Endothelial cell (in vitro differentiated cells): Measurements from ENCODE around the gene OXA1L. TPM values are rescaled to one million over a fixed set of nuclear protein-coding genes. Genes with fewer than 3 reads are reported as not detected.
"Not testable (repeated sequence)": the region's sequence is repeated elsewhere in the genome, so short reads cannot be mapped to it uniquely, and the experiment has no call there.

Source experiments
- DNase-seq: peaks from one replicate; pipeline ENCODE4 v3.0.0; 2021; ENCODE audit warnings: low spot score
- H3K27ac Mint-ChIP-seq: one replicate; pipeline ENCODE4 v1.8.0; 2021; ENCODE audit warnings: mixed read lengths, inconsistent platforms; ENCODE audit not compliant: unreplicated experiment
- H3K27me3 Mint-ChIP-seq: one replicate; pipeline ENCODE4 v1.8.0; 2021; ENCODE audit warnings: mild to moderate bottlenecking, moderate library complexity, mixed read lengths, inconsistent platforms; ENCODE audit not compliant: unreplicated experiment
- H3K36me3 Mint-ChIP-seq: one replicate; pipeline ENCODE4 v1.8.0; 2021; ENCODE audit warnings: mild to moderate bottlenecking, low read depth, mixed read lengths, inconsistent platforms; ENCODE audit not compliant: unreplicated experiment
- H3K4me1 Mint-ChIP-seq: one replicate; pipeline ENCODE4 v1.8.0; 2021; ENCODE audit warnings: mild to moderate bottlenecking, mixed read lengths, inconsistent platforms; ENCODE audit not compliant: unreplicated experiment
- H3K4me3 Mint-ChIP-seq: one replicate; pipeline ENCODE4 v1.8.0; 2021; ENCODE audit warnings: mild to moderate bottlenecking, mixed read lengths, inconsistent platforms; ENCODE audit not compliant: unreplicated experiment
- H3K9me3 Mint-ChIP-seq: one replicate; pipeline ENCODE4 v1.8.0; 2021; ENCODE audit warnings: mixed read lengths, inconsistent platforms; ENCODE audit not compliant: unreplicated experiment
- CTCF ChIP-seq: fragments of 200-600 bp; sonication (generic); IDR thresholded peaks from one replicate; pipeline ENCODE4 v1.5.0; 2021; ENCODE audit warnings: antibody characterized with exemption; ENCODE audit not compliant: unreplicated experiment
- long read RNA-seq: library from polyadenylated mRNA; unstranded; transcript quantifications from one replicate; pipeline ENCODE4 v2.0.0, GENCODE V29; 2020; ENCODE audit not compliant: unreplicated experiment
- total RNA-seq: library from RNA; stranded (reverse); fragmentation: NEBNext Ultra II Directional; extraction: Animal tissue kit (Norgen Biotek cat#: 25700); gene quantifications from one replicate; pipeline ENCODE4 v1.2.1, GENCODE V29; 2021; ENCODE audit not compliant: unreplicated experiment

OXA1L gene
- 168 TPM for total RNA-seq
- long read RNA-seq, transcript OXA1L-201 (10 exons, 1,719 nt) = major isoform, 158 of 185 reads
- long read RNA-seq, partial matches to known transcripts = 12 of 185 reads
- long read RNA-seq, other reads (novel, unspliced or antisense) = 15 of 185 reads

DNA sequence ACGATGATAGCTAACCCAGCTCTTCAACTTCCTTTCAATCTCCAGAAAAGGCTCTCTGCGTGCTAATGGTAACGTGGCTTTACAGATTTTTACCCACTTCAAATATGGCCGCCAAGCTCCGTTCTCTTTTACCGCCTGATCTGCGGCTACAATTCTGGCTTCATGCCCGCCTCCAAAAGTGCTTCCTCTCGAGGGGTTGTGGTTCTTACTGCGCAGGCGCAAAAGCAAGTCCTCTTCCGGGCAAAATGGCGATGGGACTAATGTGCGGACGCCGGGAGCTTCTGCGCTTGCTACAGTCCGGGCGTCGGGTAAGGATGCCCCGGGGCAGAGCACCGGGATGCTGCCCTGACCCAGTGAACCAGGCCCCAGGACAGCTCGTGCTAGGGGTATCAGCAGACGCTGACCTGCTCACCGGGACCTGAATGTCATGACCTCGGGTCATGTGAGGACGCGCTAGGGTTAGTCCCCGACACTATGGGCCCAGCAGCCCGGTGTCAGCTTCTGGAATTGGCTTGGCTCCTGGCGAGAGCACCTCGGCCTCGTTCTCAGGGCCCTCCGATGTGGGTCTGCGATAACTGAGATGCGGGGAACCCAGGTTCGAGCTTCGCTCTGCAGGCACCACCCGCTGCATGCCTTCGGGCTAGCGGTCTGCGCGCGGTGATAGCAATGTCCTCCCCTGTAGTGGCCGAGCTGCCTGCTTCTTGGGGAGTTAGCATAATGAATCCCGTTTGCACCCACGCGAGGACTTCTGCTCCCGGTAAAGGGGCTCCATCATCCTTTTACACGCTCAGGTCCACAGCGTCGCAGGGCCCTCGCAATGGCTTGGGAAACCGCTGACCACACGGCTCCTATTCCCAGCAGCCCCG lies at the start of gene OXA1L:
Gene OXA1L (plus strand): TSS at position 232 of the 866 bp plus-strand sequence. CDS start 14 bp downstream, at position 246.
- peak within 1 kb of the TSS; percentile 95 for H3K27ac Mint-ChIP-seq
- peak within 1 kb of the TSS; percentile 97 for H3K4me3 Mint-ChIP-seq
- peak; percentile 88 for DNase-seq
- peaks cover 20% of the 10 kb centered on the region for H3K4me1 Mint-ChIP-seq
- peaks cover 17% of the 10 kb centered on the region for H3K27me3 Mint-ChIP-seq
- H3K36me3 Mint-ChIP-seq = peaks cover 34% of the 10 kb centered on the region
- no peaks in the 10 kb centered on the region for H3K9me3 Mint-ChIP-seq
- TF ChIP-seq CTCF = no peak

GRCh38 chr14:22718091-22718490 lies 48.4 kb upstream of the OXA1L start:
- TF ChIP-seq CTCF = no peak
- H3K27me3 Mint-ChIP-seq = no peaks in the 10 kb centered on the region
- H3K9me3 Mint-ChIP-seq = no peaks in the 10 kb centered on the region
- no peak overlapping the region for H3K4me3 Mint-ChIP-seq
- no peaks in the 10 kb centered on the region for H3K4me1 Mint-ChIP-seq
- H3K36me3 Mint-ChIP-seq = no peaks in the 10 kb centered on the region
- H3K27ac Mint-ChIP-seq = no peak overlapping the region
- DNase-seq = no peak

- no peaks in the 10 kb centered on the region for H3K9me3 Mint-ChIP-seq
- no peaks in the 10 kb centered on the region for H3K4me1 Mint-ChIP-seq
- H3K36me3 Mint-ChIP-seq = no peaks in the 10 kb centered on the region
- no peak overlapping the region for H3K27ac Mint-ChIP-seq
- H3K27me3 Mint-ChIP-seq = no peaks in the 10 kb centered on the region
- TF ChIP-seq CTCF = no peak
- no peak overlapping the region for H3K4me3 Mint-ChIP-seq
- no peak for DNase-seq
These were observed 45.3 kb upstream of the OXA1L start for GRCh38 chr14:22721213-22721612.

DNA sequence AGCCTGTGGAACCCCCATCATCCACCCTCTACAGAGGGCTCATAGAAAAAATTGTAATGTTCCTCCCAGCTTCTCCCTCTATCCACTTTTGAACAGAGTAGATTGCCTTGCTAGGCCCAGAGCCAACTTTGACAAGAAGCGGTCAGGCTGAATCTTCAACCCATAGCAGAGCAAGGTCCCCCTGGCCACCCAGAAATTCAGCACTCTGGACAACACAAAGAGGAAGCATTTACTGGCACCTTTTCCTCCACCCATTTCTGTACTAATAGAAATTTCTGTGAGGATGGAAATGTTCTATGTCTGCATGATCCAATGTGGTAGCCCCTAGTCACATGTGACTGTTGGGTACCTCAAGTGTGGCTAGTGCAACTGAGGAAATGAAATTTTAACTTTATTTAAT lies 42.7 kb upstream of the OXA1L start:
- no peak overlapping the region for H3K4me3 Mint-ChIP-seq
- H3K4me1 Mint-ChIP-seq = no peaks in the 10 kb centered on the region
- no peaks in the 10 kb centered on the region for H3K36me3 Mint-ChIP-seq
- no peak for DNase-seq
- H3K9me3 Mint-ChIP-seq = no peaks in the 10 kb centered on the region
- no peaks in the 10 kb centered on the region for H3K27me3 Mint-ChIP-seq
- no peak for TF ChIP-seq CTCF
- H3K27ac Mint-ChIP-seq = no peak overlapping the region

GRCh38 chr14:22724847-22725246 lies 41.6 kb upstream of the OXA1L start:
- not testable (repeated sequence) for H3K4me3 Mint-ChIP-seq, H3K27me3 Mint-ChIP-seq, DNase-seq, H3K36me3 Mint-ChIP-seq, H3K27ac Mint-ChIP-seq, H3K9me3 Mint-ChIP-seq, H3K4me1 Mint-ChIP-seq

- not testable (repeated sequence) for H3K9me3 Mint-ChIP-seq, H3K4me1 Mint-ChIP-seq, H3K4me3 Mint-ChIP-seq, H3K27ac Mint-ChIP-seq, DNase-seq, H3K27me3 Mint-ChIP-seq, H3K36me3 Mint-ChIP-seq
These were observed 41.1 kb upstream of the OXA1L start for GRCh38 chr14:22725374-22725773.
